ENCODE measurements around the gene SSTR5. TPM values are rescaled to one million over a fixed set of nuclear protein-coding genes. Genes with fewer than 3 reads are reported as not detected.
A peak's percentile ranks its signal among the peaks of the same experiment; 100 is the strongest.
"Not testable (repeated sequence)": the region's sequence is repeated elsewhere in the genome, so short reads cannot be mapped to it uniquely, and the experiment has no call there.

Gene SSTR5
- total RNA-seq (10 to 100 TPM in 3 of 9 donors, 1 to 10 TPM in 5, under 1 TPM in 1; 0.39 to 20.1 (median 6.5) TPM), polyA plus RNA-seq (1 to 10 TPM in 1 of 2 donors, under 1 TPM in 1; 0.22 to 1.3 TPM)
- long read RNA-seq, donor 1, transcript SSTR5-201 (1 exons, 1,362 nt): major isoform, 23 of 50 reads
- long read RNA-seq, donor 1, partial matches to known transcripts: 0 of 50 reads
- long read RNA-seq, donor 1, other reads (novel, unspliced or antisense): 27 of 50 reads
- long read RNA-seq, donor 2, transcript SSTR5-201 (1 exons, 1,362 nt): major isoform, 14 of 27 reads
- long read RNA-seq, donor 2, partial matches to known transcripts: 0 of 27 reads
- long read RNA-seq, donor 2, other reads (novel, unspliced or antisense): 13 of 27 reads
- long read RNA-seq, donor 3, transcript SSTR5-201 (1 exons, 1,362 nt): major isoform, 22 of 51 reads
- long read RNA-seq, donor 3, partial matches to known transcripts: 1 of 51 reads
- long read RNA-seq, donor 3, other reads (novel, unspliced or antisense): 28 of 51 reads

- Histone ChIP-seq H3K9me3 (no peaks in the 10 kb centered on the region), H3K27me3 (peaks cover 31 to 89% (median 58%) of the 10 kb centered on the region in 9 donors), H3K4me1 (peaks cover 0 to 17% (median 0%) of the 10 kb centered on the region in 12 donors), H3K27ac (peak within 1 kb of the TSS in 8 of 12 donors; percentile 30 to 77 (median 54)), H3K4me3 (peak within 1 kb of the TSS in 9 of 12 donors; percentile 10 to 46 (median 37)), H3K36me3 (no peaks in the 10 kb centered on the region)
- DNase-seq (no peak), ATAC-seq (peak in 1 of 4 donors; percentile 22)
- TF ChIP-seq, protein P1, sequence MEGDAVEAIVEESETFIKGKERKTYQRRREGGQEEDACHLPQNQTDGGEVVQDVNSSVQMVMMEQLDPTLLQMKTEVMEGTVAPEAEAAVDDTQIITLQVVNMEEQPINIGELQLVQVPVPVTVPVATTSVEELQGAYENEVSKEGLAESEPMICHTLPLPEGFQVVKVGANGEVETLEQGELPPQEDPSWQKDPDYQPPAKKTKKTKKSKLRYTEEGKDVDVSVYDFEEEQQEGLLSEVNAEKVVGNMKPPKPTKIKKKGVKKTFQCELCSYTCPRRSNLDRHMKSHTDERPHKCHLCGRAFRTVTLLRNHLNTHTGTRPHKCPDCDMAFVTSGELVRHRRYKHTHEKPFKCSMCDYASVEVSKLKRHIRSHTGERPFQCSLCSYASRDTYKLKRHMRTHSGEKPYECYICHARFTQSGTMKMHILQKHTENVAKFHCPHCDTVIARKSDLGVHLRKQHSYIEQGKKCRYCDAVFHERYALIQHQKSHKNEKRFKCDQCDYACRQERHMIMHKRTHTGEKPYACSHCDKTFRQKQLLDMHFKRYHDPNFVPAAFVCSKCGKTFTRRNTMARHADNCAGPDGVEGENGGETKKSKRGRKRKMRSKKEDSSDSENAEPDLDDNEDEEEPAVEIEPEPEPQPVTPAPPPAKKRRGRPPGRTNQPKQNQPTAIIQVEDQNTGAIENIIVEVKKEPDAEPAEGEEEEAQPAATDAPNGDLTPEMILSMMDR (IDR thresholded peaks at IDR 0.05): no peak
- TF ChIP-seq POLR2A (IDR thresholded peaks at IDR 0.05): no peak
- intact Hi-C loops (cut with DNase I): no loop called here
- 7 to 10% (median 8%) methylated on average over 21 to 59 of the region's 59 CpGs for WGBS, 4 donors
These were observed at the start of gene SSTR5 for GRCh38 chr16:1072526-1073261. TSS of gene SSTR5 (plus strand) at chr16:1072747. CDS start at chr16:1078869, 6,122 bp downstream.

DNA sequence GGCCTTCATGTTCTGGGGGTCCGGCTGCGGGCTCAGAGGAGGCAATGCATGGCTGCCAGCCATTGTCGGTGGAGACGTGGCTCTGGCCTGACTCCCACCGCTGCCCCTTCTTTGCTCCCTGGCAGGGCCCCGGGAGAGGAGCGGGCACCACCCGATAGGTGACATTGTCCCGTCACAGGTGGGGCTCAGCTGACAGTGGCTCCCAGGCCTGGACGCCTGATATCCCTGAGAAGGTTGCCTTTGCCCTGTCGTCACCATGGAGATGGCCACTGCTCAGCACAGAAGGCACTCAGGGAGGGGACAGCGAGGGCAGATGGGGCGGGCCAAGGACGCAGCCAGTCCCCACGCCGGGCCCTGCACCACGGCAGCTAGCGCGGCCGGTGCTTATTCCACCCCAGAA, 48.4 kb upstream of the SSTR5 start:
- Histone ChIP-seq H3K36me3 (no peaks in the 10 kb centered on the region), H3K4me3 (no peak overlapping the region), H3K27me3 (peaks cover 2 to 68% (median 22%) of the 10 kb centered on the region in 9 donors), H3K4me1 (peaks cover 0 to 33% (median 0%) of the 10 kb centered on the region in 12 donors), H3K27ac (no peak overlapping the region), H3K9me3 (no peaks in the 10 kb centered on the region)
- TF ChIP-seq POLR2A (IDR thresholded peaks at IDR 0.05): no peak
- TF ChIP-seq, protein P1 (IDR thresholded peaks at IDR 0.05): no peak
- intact Hi-C loops (cut with DNase I): no loop called here
- WGBS, 4 donors: 68 to 84% (median 76%) methylated on average over 16 to 20 of the region's 20 CpGs
- ATAC-seq: no peak
- DNase-seq: no peak

- intact Hi-C loops (cut with DNase I); H3K9me3 ChIP-seq; H3K36me3 ChIP-seq; H3K4me3 ChIP-seq; ATAC-seq; H3K27ac ChIP-seq: not testable (repeated sequence)
- H3K4me1 ChIP-seq: peaks cover 0 to 27% (median 0%) of the 10 kb centered on the region in 12 donors
- 65 to 73% (median 70%) methylated on average over 19 to 24 of the region's 24 CpGs for WGBS, 4 donors
- H3K27me3 ChIP-seq: peaks cover 5 to 66% (median 23%) of the 10 kb centered on the region in 9 donors
- peak in 3 of 5 donors; percentile 36 to 84 (median 58) for DNase-seq
These were observed 47.3 kb upstream of the SSTR5 start for GRCh38 chr16:1025183-1025809.

GRCh38 chr16:1026057-1026783, 46.3 kb upstream of the SSTR5 start:
- ATAC-seq: no peak

More at GRCh38 chr16:1026057-1026783, 46.3 kb upstream of the SSTR5 start:
- Histone ChIP-seq H3K36me3 (no peaks in the 10 kb centered on the region), H3K4me1 (peaks cover 0 to 27% (median 0%) of the 10 kb centered on the region in 12 donors), H3K27me3 (peaks cover 5 to 68% (median 24%) of the 10 kb centered on the region in 9 donors), H3K27ac (no peak overlapping the region), H3K9me3 (no peaks in the 10 kb centered on the region), H3K4me3 (no peak overlapping the region)
- no peak for DNase-seq
- intact Hi-C loops (cut with DNase I): no loop called here
- no peak for TF ChIP-seq POLR2A (IDR thresholded peaks at IDR 0.05)
- TF ChIP-seq, protein P1 (IDR thresholded peaks at IDR 0.05): no peak
- 70 to 77% (median 74%) methylated on average over 32 to 35 of the region's 35 CpGs for WGBS, 4 donors

Measured in heart left ventricle (tissue), 16 donors.